HCT116 (cell line): ENCODE measurements around the gene MAL. TPM values are rescaled to one million over a fixed set of nuclear protein-coding genes. Genes with fewer than 3 reads are reported as not detected.

Experiments used
- ATAC-seq: fragments of 200-7000 bp; cut with Tn5 transposase; 2 replicates; pipeline ENCODE4 v1.9.1; 2020; ENCODE audit warnings: mild to moderate bottlenecking, moderate library complexity
- BruUV-seq: library from RNA; stranded (reverse); fragments of 400-500 nt; replicated peaks from 2 replicates; lab custom pipeline; 2021; lab: Mats Ljungman, UMichigan
- CTCF ChIA-PET: fragments of 300-600 bp; sonication (Branson Sonifier 250); formaldehyde crosslinking; loops from one replicate; lab custom pipeline; 2021; ENCODE audit warnings: antibody characterized with exemption; lab: Charles Lee
- POLR2A ChIA-PET: fragments of 300-600, 350-600 bp; sonication (Branson Sonifier 250); formaldehyde crosslinking; loops from one replicate; lab custom pipeline; 2021; ENCODE audit warnings: antibody characterized with exemption; lab: Charles Lee
- RAD21 ChIA-PET, 2 experiments: fragments of 300-600 bp; sonication (Branson Sonifier 250); formaldehyde crosslinking; loops; one replicate each; lab custom pipeline; 2023; ENCODE audit warnings: low total read pairs in 2 of 2; ENCODE audit not compliant: uncharacterized antibody in 2 of 2, unreplicated experiment in 2 of 2, low non-redundant PET in 1 of 2; lab: Charles Lee
- DNase-seq: peaks from one replicate; pipeline ENCODE4 v3.0.0-alpha.2; 2010; ENCODE audit warnings: low read depth, low spot score
- H2AFZ ChIP-seq: fragments of 200-600 bp; shearing (Covaris generic), sonication (generic); 2 replicates; pipeline ENCODE4 v1.6.1; 2017; ENCODE audit warnings: low read depth, mixed run types, mixed read lengths, antibody characterized with exemption, low read length; ENCODE audit not compliant: poor library complexity, severe bottlenecking
- H3K27ac ChIP-seq: 2 replicates; pipeline ENCODE4 v1.5.1; 2012; ENCODE audit warnings: low read depth, low read length
- H3K27me3 ChIP-seq: fragments of 200-600 bp; sonication (generic); 2 replicates; pipeline ENCODE4 v1.6.1; 2016; ENCODE audit warnings: mixed run types, low read length, mixed read lengths; ENCODE audit not compliant: insufficient read depth
- H3K36me3 ChIP-seq, 2 experiments: fragments of 200-500 bp in 1 of 2; fragments of 200-600 bp in 1 of 2; sonication (Bioruptor generic) in 1 of 2; sonication (generic) in 1 of 2; 2 replicates each; pipeline versions ENCODE4 v1.5.1 to v1.6.1; 2014 to 2016; ENCODE audit warnings: low read length in 2 of 2, inconsistent platforms in 1 of 2, mixed read lengths in 1 of 2, mixed run types in 1 of 2; ENCODE audit not compliant: insufficient read depth in 2 of 2, control insufficient read depth in 1 of 2
- H3K4me1 ChIP-seq, 2 experiments: fragments of 200-600 bp in 1 of 2; sonication (generic) in 1 of 2; 2 replicates each; pipeline versions ENCODE4 v1.5.1 to v1.6.1; 2012 to 2017; ENCODE audit warnings: low read length in 2 of 2, inconsistent platforms in 1 of 2, mild to moderate bottlenecking in 1 of 2, mixed read lengths in 1 of 2, mixed run types in 1 of 2, moderate library complexity in 1 of 2; ENCODE audit not compliant: insufficient read depth in 2 of 2, control insufficient read depth in 1 of 2
- H3K4me2 ChIP-seq: fragments of 200-600 bp; sonication (generic); 2 replicates; pipeline ENCODE4 v1.6.1; 2017; ENCODE audit warnings: mixed run types, low read length, mixed read lengths
- H3K4me3 ChIP-seq, 2 experiments: fragments of 200-600 bp in 1 of 2; sonication (generic) in 1 of 2; replicated peaks in 1 of 2; 2 replicates each; pipeline ENCODE4 v1.5.1; 2011 to 2016; ENCODE audit warnings: low read length in 2 of 2, control low read depth in 1 of 2, low read depth in 1 of 2, mild to moderate bottlenecking in 1 of 2, mixed read lengths in 1 of 2, mixed run types in 1 of 2
- H3K79me2 ChIP-seq: fragments of 200-600 bp; sonication (generic); 2 replicates; pipeline ENCODE4 v1.6.1; 2017; ENCODE audit warnings: mild to moderate bottlenecking, mixed run types, low read length, moderate library complexity, mixed read lengths; ENCODE audit not compliant: insufficient read depth
- H3K9ac ChIP-seq: fragments of 200-600 bp; sonication (generic); 2 replicates; pipeline ENCODE4 v1.6.1; 2016; ENCODE audit warnings: low read length, mixed read lengths
- H3K9me2 ChIP-seq: fragments of 200-600 bp; sonication (generic), shearing (Covaris generic); 2 replicates; pipeline ENCODE4 v1.6.1; 2017; ENCODE audit warnings: mixed run types, mild to moderate bottlenecking, moderate library complexity; ENCODE audit not compliant: insufficient read depth
- H3K9me3 ChIP-seq, 2 experiments: fragments of 200-500 bp in 1 of 2; fragments of 200-600 bp in 1 of 2; sonication (Bioruptor generic) in 1 of 2; sonication (generic) in 1 of 2; 2 replicates each; pipeline ENCODE4 v1.6.1; 2014 to 2017; ENCODE audit warnings: low read length in 2 of 2, mixed read lengths in 2 of 2, inconsistent platforms in 1 of 2, low read depth in 1 of 2, mild to moderate bottlenecking in 1 of 2, mixed run types in 1 of 2, moderate library complexity in 1 of 2; ENCODE audit not compliant: control insufficient read depth in 1 of 2, insufficient read depth in 1 of 2
- H4K20me1 ChIP-seq: fragments of 200-600 bp; sonication (generic), shearing (Covaris generic); 2 replicates; pipeline ENCODE4 v1.6.1; 2017; ENCODE audit warnings: mixed run types, mild to moderate bottlenecking, moderate library complexity; ENCODE audit not compliant: insufficient read depth
- CBX3 ChIP-seq: IDR thresholded peaks from 2 replicates; pipeline ENCODE4 v1.6.1; 2012; ENCODE audit warnings: low read depth
- ELF1 ChIP-seq: IDR thresholded peaks from 2 replicates; pipeline ENCODE4 v1.6.1; 2012; ENCODE audit warnings: low read depth, borderline replicate concordance
- FOSL1 ChIP-seq: IDR thresholded peaks from 2 replicates; pipeline ENCODE4 v1.6.1; 2012; ENCODE audit warnings: low read depth
- POLR2A ChIP-seq: IDR thresholded peaks from 2 replicates; pipeline ENCODE4 v1.7.0; 2011; ENCODE audit warnings: borderline replicate concordance; ENCODE audit not compliant: insufficient read depth, insufficient read length; ENCODE audit errors: extremely low read depth
- RAD21 ChIP-seq: IDR thresholded peaks from 2 replicates; pipeline ENCODE4 v1.6.1; 2012; ENCODE audit warnings: low read depth, mild to moderate bottlenecking
- SP1 ChIP-seq: IDR thresholded peaks from 2 replicates; pipeline ENCODE4 v1.6.1; 2012; ENCODE audit warnings: low read depth
- SRF ChIP-seq: IDR thresholded peaks from 2 replicates; pipeline ENCODE4 v1.6.1; 2012; ENCODE audit warnings: low read depth
- intact Hi-C: fragments of 100-400 bp; cut with micrococcal nuclease; formaldehyde crosslinking; loops from 2 replicates; pipeline ENCODE4 v1.10.0; 2022
- total RNA-seq: library from RNA; stranded (reverse); gene quantifications from one replicate; pipeline ENCODE4 v1.2.1, GENCODE V29; 2021; ENCODE audit not compliant: unreplicated experiment
- TF ChIP-seq, protein P1 (sequence below), 3 experiments: fragments of 200-600 bp in 1 of 3; sonication (generic) in 1 of 3; IDR thresholded peaks in 2 of 3; conservative IDR thresholded peaks in 1 of 3; 2 replicates each; pipeline ENCODE4 v1.5.1; 2012 to 2017; ENCODE audit warnings: low read depth in 2 of 3, low read length in 2 of 3, antibody characterized with exemption in 1 of 3, borderline replicate concordance in 1 of 3, control low read depth in 1 of 3, mild to moderate bottlenecking in 1 of 3, mixed read lengths in 1 of 3, mixed run types in 1 of 3, moderate library complexity in 1 of 3; ENCODE audit not compliant: insufficient read depth in 1 of 3
- TF ChIP-seq, protein P2 (sequence below): IDR thresholded peaks from 2 replicates; pipeline ENCODE4 v1.6.1; 2012

MAL gene
- total RNA-seq, 1 experiment from 2014 or later, result not detected

DNA sequence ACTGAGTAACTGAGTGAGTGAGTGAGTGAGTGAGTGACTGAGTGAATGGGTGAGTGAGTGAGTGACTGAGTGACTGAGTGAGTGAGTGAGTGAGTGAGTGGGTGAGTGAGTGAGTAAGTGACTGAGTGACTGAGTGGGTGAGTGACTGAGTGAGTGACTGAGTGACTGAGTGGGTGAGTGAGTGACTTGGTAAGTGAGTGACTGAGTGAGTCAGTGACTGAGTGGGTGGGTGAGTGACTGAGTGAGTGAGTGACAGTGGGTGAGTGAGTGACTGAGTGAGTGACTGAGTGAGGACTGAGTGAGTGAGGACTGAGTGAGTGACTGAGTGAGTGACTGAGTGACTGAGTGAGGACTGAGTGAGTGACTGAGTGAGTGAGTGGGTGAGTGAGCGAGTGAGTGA is 13.9 kb downstream of the MAL start (continued):
- no peak for TF ChIP-seq ELF1
- TF ChIP-seq SRF, result no peak
- TF ChIP-seq, all 23 proteins: peak for 0

DNA sequence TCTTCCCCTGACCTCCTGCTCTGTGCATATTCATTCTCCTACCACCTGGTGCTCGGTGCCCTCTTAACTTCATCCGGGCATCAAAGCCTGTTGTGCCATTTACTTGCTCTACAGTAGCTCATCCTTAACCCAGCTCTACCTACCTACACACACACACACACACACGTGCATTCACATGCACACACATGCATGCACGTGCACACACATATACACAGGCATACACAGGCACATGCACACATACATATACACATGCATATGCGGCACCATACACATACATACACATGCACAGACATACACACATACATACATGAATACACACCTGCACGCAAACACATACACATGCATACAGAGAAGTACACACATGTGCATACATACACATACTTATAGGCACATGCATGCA is 14.5 kb downstream of the MAL start:
- TF ChIP-seq CBX3, result no peak
- no peak for TF ChIP-seq SP1
- TF ChIP-seq POLR2A, result no peak
- TF ChIP-seq, protein P1, sequence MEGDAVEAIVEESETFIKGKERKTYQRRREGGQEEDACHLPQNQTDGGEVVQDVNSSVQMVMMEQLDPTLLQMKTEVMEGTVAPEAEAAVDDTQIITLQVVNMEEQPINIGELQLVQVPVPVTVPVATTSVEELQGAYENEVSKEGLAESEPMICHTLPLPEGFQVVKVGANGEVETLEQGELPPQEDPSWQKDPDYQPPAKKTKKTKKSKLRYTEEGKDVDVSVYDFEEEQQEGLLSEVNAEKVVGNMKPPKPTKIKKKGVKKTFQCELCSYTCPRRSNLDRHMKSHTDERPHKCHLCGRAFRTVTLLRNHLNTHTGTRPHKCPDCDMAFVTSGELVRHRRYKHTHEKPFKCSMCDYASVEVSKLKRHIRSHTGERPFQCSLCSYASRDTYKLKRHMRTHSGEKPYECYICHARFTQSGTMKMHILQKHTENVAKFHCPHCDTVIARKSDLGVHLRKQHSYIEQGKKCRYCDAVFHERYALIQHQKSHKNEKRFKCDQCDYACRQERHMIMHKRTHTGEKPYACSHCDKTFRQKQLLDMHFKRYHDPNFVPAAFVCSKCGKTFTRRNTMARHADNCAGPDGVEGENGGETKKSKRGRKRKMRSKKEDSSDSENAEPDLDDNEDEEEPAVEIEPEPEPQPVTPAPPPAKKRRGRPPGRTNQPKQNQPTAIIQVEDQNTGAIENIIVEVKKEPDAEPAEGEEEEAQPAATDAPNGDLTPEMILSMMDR (IDR thresholded peaks at IDR 0.05 in 2 of 3, conservative IDR thresholded peaks at IDR 0.05 in 1 of 3; ENCODE audit: borderline replicate concordance in 1 of 3, insufficient read depth in 1 of 3, low read depth in 2 of 3, low read length in 2 of 3), result no peak
- no peak for TF ChIP-seq FOSL1
- TF ChIP-seq, all 23 proteins: peak for 0

DNA sequence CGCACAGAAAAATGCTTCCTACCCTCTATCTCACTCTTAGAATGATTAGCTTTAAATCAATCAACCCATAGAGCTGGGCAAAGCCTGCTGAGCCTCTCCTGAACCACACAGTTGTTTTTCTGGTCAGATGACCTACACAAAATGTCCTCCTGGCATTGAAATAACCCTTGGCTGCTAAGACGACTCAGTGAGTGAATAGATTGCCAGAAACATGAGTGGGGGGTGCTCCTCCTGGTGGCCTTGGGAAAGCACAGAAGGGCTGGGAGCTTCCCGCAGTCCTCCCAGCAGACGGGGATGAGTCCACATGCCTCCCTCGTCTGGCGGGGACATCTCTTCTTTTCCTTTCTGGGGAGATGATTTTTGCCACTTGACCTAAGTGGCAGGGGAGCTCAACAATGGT is 14.9 kb downstream of the MAL start:
- Histone ChIP-seq H4K20me1 (no peaks in the 10 kb centered on the region), H3K4me1 (no peaks in the 10 kb centered on the region), H2AFZ (no peak overlapping the region), H3K27me3 (0 out of 2 replicates have a peak, but pooled peaks cover 4% of the 10 kb centered on the region), H3K4me3 (no peak overlapping the region), H3K9ac (no peak overlapping the region), H3K27ac (no peak overlapping the region), H3K9me3 (no peaks in the 10 kb centered on the region), H3K4me2 (no peak overlapping the region), H3K36me3 (no peaks in the 10 kb centered on the region), H3K79me2 (no peaks in the 10 kb centered on the region), H3K9me2 (no peaks in the 10 kb centered on the region)
- ChIA-PET CTCF (no interaction called here), POLR2A (no interaction called here), RAD21 (no interaction called here)
- BruUV-seq, result no TSS peak
- intact Hi-C loops, result no loop called here
- no peak for DNase-seq
- no peak for TF ChIP-seq RAD21
- TF ChIP-seq, protein P2, sequence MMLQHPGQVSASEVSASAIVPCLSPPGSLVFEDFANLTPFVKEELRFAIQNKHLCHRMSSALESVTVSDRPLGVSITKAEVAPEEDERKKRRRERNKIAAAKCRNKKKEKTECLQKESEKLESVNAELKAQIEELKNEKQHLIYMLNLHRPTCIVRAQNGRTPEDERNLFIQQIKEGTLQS, result no peak
- no peak for ATAC-seq

More for the DNA sequence above, 14.5 kb downstream of the MAL start:
- RAD21 ChIA-PET, result no interaction called here
- Histone ChIP-seq H2AFZ (no peak overlapping the region), H3K9me2 (no peaks in the 10 kb centered on the region), H3K4me3 (no peak overlapping the region), H3K9me3 (no peaks in the 10 kb centered on the region), H3K4me2 (no peak overlapping the region), H4K20me1 (no peaks in the 10 kb centered on the region), H3K27me3 (0 out of 2 replicates have a peak, but pooled peaks cover 4% of the 10 kb centered on the region), H3K79me2 (no peaks in the 10 kb centered on the region), H3K9ac (no peak overlapping the region), H3K4me1 (no peaks in the 10 kb centered on the region), H3K36me3 (no peaks in the 10 kb centered on the region), H3K27ac (no peak overlapping the region)
- POLR2A ChIA-PET, result no interaction called here
- CTCF ChIA-PET, result no interaction called here
- DNase-seq (no peak), ATAC-seq (no peak)
- no TSS peak for BruUV-seq
- intact Hi-C loops, result no loop called here
